BLaER1 treated with 17β-estradiol and CSF1 and Interleukin-3, amounts not matched to agents 10 nM and 100 nM (cell line): ENCODE measurements around the gene STAG3.
"Not testable (repeated sequence)": the region's sequence is repeated elsewhere in the genome, so short reads cannot be mapped to it uniquely, and the experiment has no call there.

ENCODE experiments used
- H3K27ac ChIP-seq, 11 experiments: shearing (Covaris generic); formaldehyde crosslinking; 2 replicates each; pipeline ENCODE4 v1.8.1; 2022
- H3K27me3 ChIP-seq, 11 experiments: shearing (Covaris generic); formaldehyde crosslinking; 2 replicates each; pipeline ENCODE4 v1.8.1; 2022
- H3K36me3 ChIP-seq, 11 experiments: shearing (Covaris generic); formaldehyde crosslinking; 2 replicates each; pipeline ENCODE4 v1.8.1; 2022
- H3K4me1 ChIP-seq, 10 experiments: shearing (Covaris generic); formaldehyde crosslinking; 2 replicates each; pipeline ENCODE4 v1.8.1; 2022
- H3K4me2 ChIP-seq, 11 experiments: shearing (Covaris generic); formaldehyde crosslinking; 2 replicates each; pipeline ENCODE4 v1.8.1; 2022
- H3K4me3 ChIP-seq, 10 experiments: shearing (Covaris generic); formaldehyde crosslinking; 2 replicates each; pipeline ENCODE4 v1.8.1; 2022
- H3K9ac ChIP-seq, 11 experiments: shearing (Covaris generic); formaldehyde crosslinking; 2 replicates each; pipeline ENCODE4 v1.8.1; 2022
- H3K9me3 ChIP-seq, 11 experiments: shearing (Covaris generic); formaldehyde crosslinking; replicated peaks in 1 of 11; 2 replicates each; pipeline ENCODE4 v1.8.1; 2022
- H4K20me1 ChIP-seq, 11 experiments: shearing (Covaris generic); formaldehyde crosslinking; 2 replicates each; pipeline ENCODE4 v1.8.1; 2022
- Cebpa-rat ChIP-seq, 11 experiments: shearing (Covaris generic); IDR thresholded peaks; 2 replicates each; pipeline ENCODE4 v1.8.1; 2022

The STAG3 gene

DNA sequence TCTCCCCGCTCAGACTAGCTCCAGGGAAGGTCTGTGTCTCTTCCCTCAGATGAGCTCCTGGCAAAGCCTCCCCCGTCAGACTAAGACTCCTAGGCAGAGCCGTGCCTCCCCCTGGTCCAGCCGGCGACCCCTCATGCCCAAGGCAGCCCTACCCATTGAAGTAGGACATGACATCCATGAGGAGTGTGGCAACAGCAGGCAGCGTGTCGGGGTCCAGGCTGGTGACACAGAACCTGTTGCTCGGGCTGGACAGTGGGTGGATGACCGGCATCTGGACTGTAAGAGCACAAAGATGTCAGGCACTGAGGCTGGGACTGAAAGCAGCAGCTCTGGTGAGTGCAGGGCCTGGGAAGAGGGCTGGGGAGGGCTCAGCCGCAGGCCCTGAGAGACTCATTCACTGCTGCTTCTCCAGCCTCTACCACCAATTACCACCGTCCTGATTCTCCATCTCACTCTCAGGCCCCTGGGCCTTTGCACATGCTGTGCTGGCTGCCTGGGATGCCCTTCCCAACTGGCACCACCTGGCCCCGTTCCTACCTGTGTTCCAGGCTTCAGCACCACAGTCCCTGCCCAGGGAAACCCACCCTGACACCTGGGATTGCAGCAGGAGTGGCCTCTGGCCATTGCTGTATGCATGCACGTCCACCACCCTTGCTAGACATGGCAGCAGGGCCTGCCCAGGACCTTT, 44.9 kb downstream of the STAG3 start:
- Histone ChIP-seq H3K9me3 (no peaks in the 10 kb centered on the region), H4K20me1 (no peaks in the 10 kb centered on the region; a peak in 1 of 22 replicates), H3K4me3 (no peak overlapping the region), H3K36me3 (peaks cover 0 to 25% (median 0%) of the 10 kb centered on the region in 11 experiments; a peak in 4 of 22 replicates), H3K9ac (peak overlapping the region in 6 of 11 experiments; percentile 48 to 65 (median 52); a peak in 3 of 22 replicates), H3K4me2 (peak overlapping the region in 5 of 11 experiments; percentile 87 to 92 (median 91); a peak in 10 of 22 replicates), H3K27ac (peak overlapping the region in 5 of 11 experiments; percentile 33 to 72 (median 66); a peak in 7 of 22 replicates), H3K4me1 (peaks cover 5 to 54% (median 44%) of the 10 kb centered on the region in 10 experiments; a peak in 19 of 20 replicates), H3K27me3 (no peaks in the 10 kb centered on the region)
- TF ChIP-seq Cebpa-rat (IDR thresholded peaks at IDR 0.05): no peak

- H3K4me3 ChIP-seq, H4K20me1 ChIP-seq, H3K27me3 ChIP-seq, H3K4me2 ChIP-seq, H3K9ac ChIP-seq, H3K9me3 ChIP-seq, H3K27ac ChIP-seq: not testable (repeated sequence)
- H3K36me3 ChIP-seq: peaks cover 0 to 25% (median 0%) of the 10 kb centered on the region in 11 experiments; a peak in 5 of 22 replicates
- peaks cover 4 to 53% (median 41%) of the 10 kb centered on the region in 10 experiments; a peak in 19 of 20 replicates for H3K4me1 ChIP-seq
These were observed 45.7 kb downstream of the STAG3 start for GRCh38 chr7:100223376-100223927.

GRCh38 chr7:100224891-100225290, 47.2 kb downstream of the STAG3 start:
- not testable (repeated sequence) for H3K9ac ChIP-seq, H3K4me3 ChIP-seq, H3K27ac ChIP-seq, H3K27me3 ChIP-seq, H3K9me3 ChIP-seq, H4K20me1 ChIP-seq
- Histone ChIP-seq H3K36me3 (peaks cover 0 to 25% (median 0%) of the 10 kb centered on the region in 11 experiments; a peak in 5 of 22 replicates), H3K4me1 (peaks cover 0 to 39% (median 26%) of the 10 kb centered on the region in 10 experiments; a peak in 19 of 20 replicates), H3K4me2 (peak overlapping the region in 3 of 11 experiments; percentile 15 to 34 (median 33); a peak in 3 of 22 replicates)

- not testable (repeated sequence) for H4K20me1 ChIP-seq, H3K27ac ChIP-seq, H3K9ac ChIP-seq, H3K4me3 ChIP-seq, H3K36me3 ChIP-seq, H3K4me2 ChIP-seq, H3K27me3 ChIP-seq
- Histone ChIP-seq H3K9me3 (peaks cover 13 to 23% (median 19%) of the 10 kb centered on the region in 11 experiments), H3K4me1 (peaks cover 5 to 13% (median 10%) of the 10 kb centered on the region in 10 experiments; a peak in 17 of 20 replicates)
These were observed 57.1 kb downstream of the STAG3 start for GRCh38 chr7:100234660-100235317.

GRCh38 chr7:100239975-100240374, 62.3 kb downstream of the STAG3 start:
- H3K4me1 ChIP-seq: peaks cover 5 to 25% (median 10%) of the 10 kb centered on the region in 10 experiments; a peak in 14 of 20 replicates

DNA sequence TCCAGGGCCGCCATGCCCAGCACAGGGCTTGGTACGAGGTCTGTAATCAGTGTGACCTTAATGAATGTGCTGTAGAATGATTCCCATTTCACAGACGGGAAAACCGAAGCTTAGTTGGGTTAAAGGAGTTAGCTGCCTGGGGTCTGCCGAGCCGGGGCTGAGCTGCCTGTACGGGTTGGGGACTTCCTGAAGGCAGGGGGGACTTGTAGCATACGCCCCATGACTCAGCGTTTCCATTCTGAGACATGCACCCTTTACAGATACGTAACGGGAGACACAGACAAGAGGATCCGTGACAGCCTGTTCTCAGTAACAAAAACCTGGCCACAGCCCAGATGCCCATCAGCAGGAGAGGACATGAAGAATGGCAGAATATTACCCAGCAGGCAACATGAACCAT, 65.7 kb downstream of the STAG3 start:
- not testable (repeated sequence) for H3K4me3 ChIP-seq, H3K9me3 ChIP-seq, H4K20me1 ChIP-seq, H3K36me3 ChIP-seq, H3K27me3 ChIP-seq
- peak overlapping the region in 9 of 11 experiments; percentile 8 to 69 (median 61); a peak in 13 of 22 replicates for H3K4me2 ChIP-seq
- H3K4me1 ChIP-seq: peaks cover 5 to 31% (median 10%) of the 10 kb centered on the region in 10 experiments; a peak in 14 of 20 replicates
- H3K27ac ChIP-seq: peak overlapping the region in 7 of 11 experiments; percentile 27 to 53 (median 40); a peak in 10 of 22 replicates
- peak overlapping the region in 2 of 11 experiments; percentile 28 to 47; a peak in 2 of 22 replicates for H3K9ac ChIP-seq

More at GRCh38 chr7:100239975-100240374, 62.3 kb downstream of the STAG3 start:
- H4K20me1 ChIP-seq, H3K27ac ChIP-seq, H3K9ac ChIP-seq, H3K36me3 ChIP-seq, H3K4me3 ChIP-seq, H3K27me3 ChIP-seq: not testable (repeated sequence)
- H3K4me2 ChIP-seq: peak overlapping the region in 1 of 11 experiments; percentile 20; a peak in 1 of 22 replicates
- H3K9me3 ChIP-seq: peaks cover 5 to 13% (median 10%) of the 10 kb centered on the region in 11 experiments

DNA sequence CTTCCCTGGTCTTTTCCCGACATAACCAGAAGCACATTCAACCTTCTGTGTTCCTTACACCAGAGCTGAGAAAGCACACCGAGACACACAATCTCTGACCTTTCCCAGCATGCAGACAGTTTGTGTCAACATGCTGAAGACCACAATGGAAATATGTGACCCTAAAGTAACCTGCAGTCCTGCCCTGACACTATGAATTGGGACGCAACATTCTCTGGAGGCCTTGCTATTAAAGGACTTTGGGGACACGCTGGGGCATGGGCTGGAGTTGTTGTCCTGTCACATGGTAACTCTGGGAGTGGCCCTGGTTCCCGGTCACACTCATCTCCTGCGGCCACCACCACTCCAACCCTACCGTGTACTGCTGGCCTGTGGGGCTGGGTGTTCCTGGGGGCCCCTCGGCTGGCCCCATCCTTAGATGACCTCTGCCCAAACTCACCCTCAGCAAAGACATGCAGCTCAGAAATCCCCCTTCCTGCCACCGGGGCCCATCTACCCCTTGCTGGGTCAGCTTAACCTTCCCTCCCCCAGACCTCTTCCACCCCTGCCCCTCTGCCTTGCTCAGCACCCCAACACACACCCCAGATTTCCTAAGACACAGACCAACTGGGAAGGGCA, 67.4 kb downstream of the STAG3 start:
- not testable (repeated sequence) for H3K4me2 ChIP-seq

GRCh38 chr7:100246121-100246864, 68.6 kb downstream of the STAG3 start:
- not testable (repeated sequence) for H3K4me3 ChIP-seq, H3K27me3 ChIP-seq, H3K4me2 ChIP-seq, H3K27ac ChIP-seq, H3K36me3 ChIP-seq, H3K9ac ChIP-seq, H3K9me3 ChIP-seq
- Histone ChIP-seq H3K4me1 (peaks cover 0 to 30% (median 10%) of the 10 kb centered on the region in 10 experiments; a peak in 14 of 20 replicates), H4K20me1 (peaks cover 0 to 12% (median 0%) of the 10 kb centered on the region in 11 experiments; a peak in 5 of 22 replicates)

More for the DNA sequence above, 67.4 kb downstream of the STAG3 start:
- H3K27me3 ChIP-seq, H3K4me3 ChIP-seq, H3K9me3 ChIP-seq, H3K9ac ChIP-seq, H3K27ac ChIP-seq, H3K36me3 ChIP-seq: not testable (repeated sequence)
- H4K20me1 ChIP-seq: peaks cover 0 to 12% (median 0%) of the 10 kb centered on the region in 11 experiments; a peak in 5 of 22 replicates
- peaks cover under 1 to 30% (median 10%) of the 10 kb centered on the region in 10 experiments; a peak in 14 of 20 replicates for H3K4me1 ChIP-seq

DNA sequence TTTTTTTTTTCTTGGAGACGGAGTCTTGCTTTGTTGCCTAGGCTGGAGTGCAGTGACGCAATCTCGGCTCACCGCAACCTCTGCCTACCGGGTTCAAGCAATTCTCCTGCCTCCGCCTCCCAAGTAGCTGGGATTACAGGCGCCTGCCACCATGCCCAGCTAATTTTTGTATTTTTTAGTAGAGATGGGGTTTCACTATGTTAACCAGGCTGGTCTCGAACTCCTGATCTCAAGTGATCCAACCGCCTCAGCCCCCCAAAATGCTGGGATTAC, 69.1 kb downstream of the STAG3 start:
- H3K4me2 ChIP-seq, H3K4me3 ChIP-seq, H3K9me3 ChIP-seq, H3K9ac ChIP-seq, H3K27ac ChIP-seq, H3K36me3 ChIP-seq, H3K27me3 ChIP-seq: not testable (repeated sequence)
- peaks cover 0 to 12% (median 0%) of the 10 kb centered on the region in 11 experiments; a peak in 5 of 22 replicates for H4K20me1 ChIP-seq
- peaks cover 0 to 30% (median 10%) of the 10 kb centered on the region in 10 experiments; a peak in 14 of 20 replicates for H3K4me1 ChIP-seq
